ENCODE results near the gene TVP23C.
"Not testable (repeated sequence)": the region's sequence is repeated elsewhere in the genome, so short reads cannot be mapped to it uniquely, and the experiment has no call there.

Gene TVP23C

DNA sequence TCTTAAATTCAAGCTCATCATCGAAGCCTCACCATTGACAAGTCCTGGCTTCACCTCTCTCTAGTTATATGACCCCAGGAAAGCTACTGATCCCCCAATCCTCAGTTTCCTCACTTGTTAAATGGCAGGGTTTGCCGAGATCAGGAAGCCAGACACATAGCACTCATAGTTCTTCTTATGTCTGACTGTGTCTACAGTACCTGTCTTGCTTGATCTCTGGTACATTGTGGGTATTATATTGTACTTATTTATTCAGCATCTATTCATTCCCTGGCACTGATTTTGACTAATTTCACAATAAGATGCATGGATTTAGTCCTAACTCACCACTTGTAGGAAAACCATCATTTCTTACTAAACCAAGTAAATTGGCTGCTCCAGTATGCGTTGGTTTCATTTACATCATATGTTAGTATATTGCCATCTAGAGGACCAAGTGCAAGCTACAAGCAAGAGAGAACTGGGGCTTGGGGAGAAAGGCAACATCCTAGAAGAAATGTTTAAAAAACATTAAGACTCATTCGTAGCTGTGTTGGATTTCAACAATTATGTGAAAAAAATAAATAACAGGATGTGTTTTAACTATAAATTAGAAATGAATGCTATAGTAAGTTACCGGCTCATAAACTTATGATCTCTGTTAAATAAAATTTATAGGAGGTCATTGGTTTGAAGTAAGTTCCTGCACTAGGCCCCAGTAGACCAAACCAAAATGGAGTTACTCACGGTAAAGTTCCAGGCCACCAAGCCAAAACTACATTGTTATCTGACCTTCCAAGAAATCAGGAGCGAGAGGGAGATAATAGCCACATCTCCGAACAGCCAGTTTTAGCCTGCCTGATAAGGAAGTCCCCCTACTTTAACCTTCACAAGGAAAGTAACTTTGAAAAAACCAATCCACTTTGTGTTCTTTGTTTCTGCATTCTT lies 36.7 kb downstream of the TVP23C start:
- not testable (repeated sequence) for DNase-seq

DNA sequence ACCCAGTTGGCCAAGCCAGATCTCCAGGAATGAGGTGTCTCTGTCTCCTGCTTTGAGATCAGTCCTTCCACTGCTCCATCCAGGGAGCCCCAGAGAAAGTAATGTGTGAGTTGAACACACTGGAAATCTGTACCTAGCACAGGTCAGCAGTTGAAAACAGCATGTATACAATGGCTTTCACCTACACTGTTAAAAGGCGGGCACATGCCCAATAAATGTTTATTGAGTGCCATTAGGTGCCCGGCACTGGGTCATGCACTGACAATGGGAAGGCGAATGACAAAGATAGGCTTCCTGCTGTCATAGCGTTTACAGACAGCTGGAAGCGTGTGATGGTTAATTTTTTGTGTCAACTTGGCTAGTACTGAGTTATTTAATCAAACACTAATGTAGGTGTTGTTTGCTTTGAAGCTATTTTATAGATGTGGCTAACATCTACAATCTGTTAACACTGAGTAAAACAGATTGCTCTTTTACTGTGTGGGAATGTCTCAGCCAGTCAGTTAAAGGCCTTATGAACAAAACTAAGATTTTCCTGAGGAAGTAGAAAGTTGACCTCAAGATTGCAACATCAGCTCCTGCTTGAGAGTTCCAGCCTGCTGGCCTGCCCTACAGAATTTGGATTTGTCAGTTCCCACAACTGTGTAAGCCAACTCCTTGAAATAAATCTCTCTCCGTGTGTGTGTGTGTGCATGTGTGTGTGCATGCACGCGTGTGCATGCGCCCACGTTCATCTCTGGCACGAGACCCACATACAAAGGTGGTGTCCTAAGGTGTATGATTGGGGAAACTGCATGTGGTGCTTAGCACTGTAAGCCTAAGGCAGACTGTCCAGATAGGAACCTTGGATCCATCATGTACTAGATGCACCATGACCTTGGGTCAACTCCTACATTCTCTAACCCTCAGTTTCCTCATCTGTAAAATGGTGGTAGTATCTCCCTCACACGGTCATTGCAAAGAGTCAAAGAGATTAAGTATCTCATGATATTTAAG lies 38.0 kb downstream of the TVP23C start:
- not testable (repeated sequence) for DNase-seq

DNA sequence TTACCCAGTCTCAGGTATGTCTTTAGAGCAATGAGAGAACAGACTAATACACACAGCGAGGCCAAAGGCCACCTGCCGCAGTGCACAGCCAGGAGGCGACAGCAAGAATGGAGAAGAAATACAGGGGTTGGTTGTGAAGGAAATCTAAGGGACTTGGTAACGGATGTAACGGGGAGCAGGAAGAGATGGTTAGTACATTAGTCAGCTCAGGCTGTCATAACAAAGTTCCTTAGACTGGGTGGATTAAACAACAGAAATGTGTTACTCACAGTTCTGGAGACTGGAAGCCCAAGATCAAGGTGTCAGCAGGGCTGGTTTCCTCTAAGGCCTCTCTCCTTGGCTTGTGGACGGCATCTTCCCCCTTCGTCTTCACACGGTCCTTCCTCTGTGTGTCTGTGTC lies 47.1 kb downstream of the TVP23C start:
- no peak for DNase-seq

DNA sequence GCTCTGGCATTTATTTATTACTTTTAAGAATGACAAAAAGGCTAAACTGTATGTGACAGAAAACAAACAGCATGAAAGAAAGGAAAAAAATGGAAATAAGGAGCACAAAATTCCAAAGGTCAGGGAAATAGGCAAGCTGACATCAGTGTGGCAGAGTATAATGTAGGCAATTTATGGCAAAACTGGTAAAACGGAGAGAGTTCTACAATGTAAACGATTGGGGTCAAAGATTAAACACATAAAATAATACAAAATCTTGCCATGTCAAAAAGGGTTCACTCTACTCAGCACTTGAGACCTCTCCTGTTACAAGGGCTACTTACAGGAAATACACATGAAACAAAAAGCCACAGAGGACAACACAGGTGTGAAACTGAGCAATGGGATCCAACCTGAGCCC lies 48.8 kb downstream of the TVP23C start:
- no peak for DNase-seq

DNA sequence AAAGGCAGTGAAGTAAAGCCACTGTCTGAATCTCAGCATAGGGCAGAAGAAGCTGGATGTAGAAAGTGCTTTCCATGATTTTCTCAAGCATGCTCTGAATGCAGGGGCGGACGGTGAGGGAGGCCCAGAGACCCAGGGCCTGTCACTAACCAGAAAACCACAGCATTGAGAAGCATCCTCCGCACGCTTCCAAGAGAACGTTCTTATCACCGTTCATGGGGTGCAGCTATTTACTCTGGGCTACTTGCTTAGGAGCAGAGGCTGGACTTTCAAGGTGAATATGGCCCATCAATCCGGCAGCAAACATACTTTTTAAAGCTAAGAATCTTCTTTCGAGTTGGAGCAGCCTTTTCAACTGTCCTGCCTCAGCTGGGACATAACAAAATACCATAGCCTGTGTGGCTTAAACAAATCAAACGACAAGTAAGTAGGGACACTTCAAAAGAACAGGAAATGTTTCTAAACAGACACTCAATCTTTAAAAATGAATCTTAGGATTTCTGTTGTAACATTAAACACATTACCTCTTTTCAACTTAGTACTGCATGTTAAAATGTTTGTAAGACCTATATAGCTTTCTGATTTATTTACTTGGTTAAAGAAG lies 49.3 kb downstream of the TVP23C start:
- DNase-seq: no peak

DNA sequence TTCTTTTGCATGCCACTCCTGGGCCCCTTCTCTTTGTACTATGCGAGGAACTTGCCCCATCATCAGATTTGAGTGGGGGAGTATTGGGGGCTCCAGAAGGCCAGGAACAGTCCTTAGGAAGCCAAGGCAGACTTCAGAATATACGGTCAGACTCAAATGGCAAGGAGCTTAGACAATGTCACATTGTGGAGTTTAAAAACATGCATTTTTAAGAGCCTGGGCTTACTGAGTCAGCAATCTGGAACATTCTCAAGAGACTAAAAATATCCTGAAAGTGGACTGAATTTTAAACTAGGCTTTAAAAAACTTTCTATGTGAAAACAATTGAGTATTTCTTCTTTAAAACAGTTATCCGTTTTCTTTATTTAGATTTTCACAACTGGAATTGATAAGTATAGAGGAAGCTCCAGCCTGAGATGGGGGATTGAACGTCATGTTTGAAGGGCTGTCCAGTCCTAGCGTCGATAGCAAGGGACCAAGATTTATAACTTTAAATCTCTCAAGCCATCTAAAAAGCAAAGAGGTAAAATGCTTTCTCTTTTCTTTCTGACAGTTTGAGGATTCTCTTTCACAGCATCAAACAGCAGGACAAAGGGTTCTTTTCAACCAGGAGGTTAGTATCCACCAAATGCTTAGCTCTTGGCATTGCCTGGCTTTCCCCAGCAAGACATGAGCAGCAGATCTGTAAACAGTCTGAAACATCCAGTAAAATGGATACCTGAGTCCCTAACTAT lies 50.1 kb downstream of the TVP23C start:
- DNase-seq: no peak

DNA sequence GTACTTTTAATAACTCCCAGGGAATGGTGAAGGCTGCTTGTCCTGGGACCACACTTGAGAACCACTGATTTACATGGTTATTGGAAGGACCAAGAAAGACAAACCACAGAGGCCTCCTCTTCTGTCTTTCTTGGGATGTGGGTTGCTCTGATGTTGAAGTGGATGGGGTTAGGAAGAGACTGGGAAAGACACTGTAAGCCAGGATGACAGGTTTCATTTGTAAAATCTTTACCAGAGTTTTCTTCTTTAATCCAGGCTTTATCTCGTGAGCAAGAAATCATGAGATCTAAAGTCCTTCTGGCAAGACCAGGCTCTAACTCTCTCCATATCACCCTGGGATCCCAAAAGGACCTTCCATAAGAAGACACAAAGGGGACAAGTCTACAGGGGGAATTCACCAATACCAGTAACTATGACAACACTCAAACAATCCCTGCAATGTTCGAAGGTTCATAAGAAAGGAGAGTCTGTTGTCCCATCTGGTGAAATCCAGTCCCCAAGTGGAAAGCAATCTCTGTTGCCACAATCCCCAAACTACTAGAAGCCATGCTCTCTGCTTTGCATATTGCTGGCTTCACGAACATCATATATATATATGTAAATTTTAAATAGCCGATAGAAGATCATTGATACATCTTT lies 51.1 kb downstream of the TVP23C start:
- DNase-seq: no peak

DNA sequence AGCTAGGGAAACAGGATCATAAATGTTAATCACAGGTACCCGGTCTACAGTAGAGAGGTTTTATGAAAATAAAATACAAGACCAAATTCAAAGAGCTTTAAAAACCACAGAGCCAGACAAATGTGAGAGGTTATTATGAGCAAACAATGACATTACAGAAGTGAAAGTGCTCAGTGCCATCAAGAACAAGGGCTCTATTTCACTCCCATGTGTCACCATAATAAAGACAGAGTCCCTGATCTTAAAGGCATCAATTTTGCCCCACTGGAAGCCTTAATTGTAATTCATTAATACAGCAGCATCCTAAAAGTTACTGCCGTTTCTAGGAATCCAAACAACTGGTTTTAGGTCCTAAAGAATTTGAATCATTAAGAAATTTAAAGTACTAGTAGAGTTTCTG lies 52.1 kb downstream of the TVP23C start:
- no peak for DNase-seq

DNA sequence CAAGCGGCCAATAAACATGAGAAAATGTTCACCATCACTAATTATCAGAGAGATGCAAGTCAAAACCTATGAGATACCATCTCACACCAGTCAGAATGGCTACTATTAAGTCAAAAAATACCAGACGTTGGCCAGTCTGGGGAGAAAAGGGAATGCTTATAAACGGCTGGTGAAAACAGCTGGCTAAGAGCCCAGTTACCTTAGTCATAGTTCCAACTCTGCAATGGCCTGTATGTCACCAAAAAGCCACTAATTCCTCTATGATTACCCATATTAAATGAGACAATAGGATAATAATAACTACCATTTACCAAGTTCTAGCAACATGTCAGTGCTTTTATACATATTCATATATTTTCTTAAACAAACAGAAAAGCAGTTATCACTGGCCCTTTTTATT lies 52.9 kb downstream of the TVP23C start:
- no peak for DNase-seq

DNA sequence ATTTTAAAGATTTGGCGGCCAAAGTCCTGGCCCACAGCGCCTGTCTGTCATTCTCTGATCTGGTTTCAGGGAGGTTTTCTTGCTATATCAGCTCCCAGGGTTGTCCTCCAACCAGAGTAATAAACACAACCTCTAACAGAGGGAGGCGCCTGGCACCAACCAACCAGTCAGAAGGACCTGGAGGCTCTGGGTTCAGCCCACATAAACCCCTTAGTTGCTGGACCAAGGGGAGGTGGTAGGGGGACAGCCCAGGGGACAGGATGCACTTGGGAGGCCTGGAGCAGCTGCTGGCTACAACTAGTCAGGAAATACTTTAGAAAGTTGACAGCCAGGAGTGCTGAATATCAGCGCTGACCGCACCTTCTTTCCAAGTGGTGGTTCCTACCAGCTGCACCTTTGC lies 54.2 kb downstream of the TVP23C start:
- DNase-seq: no peak

DNA sequence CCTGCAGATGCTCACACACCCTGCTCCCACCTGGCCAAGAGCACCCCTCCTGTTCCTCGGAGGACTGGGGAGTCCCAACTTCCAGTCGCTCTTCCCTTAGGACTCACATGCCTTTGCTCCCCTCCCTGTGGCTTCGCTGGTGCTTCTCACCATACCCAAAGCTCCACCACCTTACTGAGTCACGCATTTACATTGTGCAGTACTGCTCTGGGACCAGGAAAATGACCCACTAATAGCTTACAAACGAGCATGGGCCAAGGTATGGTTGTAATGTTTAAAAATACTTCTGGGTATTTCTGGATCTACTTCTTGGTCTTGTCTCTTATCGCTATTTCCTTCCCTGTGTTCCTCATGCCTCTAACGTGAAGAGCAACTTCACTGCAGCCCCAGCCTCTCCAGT lies 54.8 kb downstream of the TVP23C start:
- no peak for DNase-seq

DNA sequence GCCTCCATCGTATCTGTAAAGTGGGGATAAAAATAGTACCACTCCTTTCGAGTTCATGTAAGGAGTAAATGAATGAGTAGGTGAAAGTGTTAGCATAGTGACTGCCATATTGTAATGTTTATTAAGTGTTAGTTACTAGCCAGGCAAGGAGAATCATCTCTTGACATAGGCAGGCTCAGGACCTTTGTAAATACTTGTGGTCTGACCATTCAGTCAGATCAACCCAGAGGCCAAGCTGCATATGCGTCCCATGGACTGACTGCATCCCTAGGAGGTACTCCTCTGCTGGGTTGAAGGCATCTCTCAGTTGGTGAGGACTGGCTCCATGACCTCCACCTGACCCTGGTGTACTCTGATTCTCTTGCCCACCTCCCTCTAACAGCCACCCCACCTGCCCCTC lies 55.4 kb downstream of the TVP23C start:
- no peak for DNase-seq

DNA sequence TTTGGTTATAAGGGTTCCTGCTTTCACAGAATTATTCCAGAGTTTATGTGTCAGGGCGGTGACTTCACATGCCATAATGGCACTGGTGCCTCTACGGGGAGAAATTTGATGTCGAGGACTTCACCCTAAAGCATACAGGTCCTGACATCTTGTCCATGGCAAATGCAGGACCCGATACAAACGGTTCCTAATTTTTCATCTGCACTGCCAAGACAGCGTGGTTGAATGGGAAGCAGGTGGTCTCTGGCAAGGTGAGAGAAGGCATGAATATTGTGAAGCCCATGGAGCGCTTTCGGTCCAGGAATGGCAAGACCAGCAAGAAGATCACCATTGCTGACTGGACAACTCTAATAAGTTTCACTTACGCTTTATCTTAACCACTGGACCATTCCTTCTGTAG lies 56.3 kb downstream of the TVP23C start:
- DNase-seq: no peak

DNA sequence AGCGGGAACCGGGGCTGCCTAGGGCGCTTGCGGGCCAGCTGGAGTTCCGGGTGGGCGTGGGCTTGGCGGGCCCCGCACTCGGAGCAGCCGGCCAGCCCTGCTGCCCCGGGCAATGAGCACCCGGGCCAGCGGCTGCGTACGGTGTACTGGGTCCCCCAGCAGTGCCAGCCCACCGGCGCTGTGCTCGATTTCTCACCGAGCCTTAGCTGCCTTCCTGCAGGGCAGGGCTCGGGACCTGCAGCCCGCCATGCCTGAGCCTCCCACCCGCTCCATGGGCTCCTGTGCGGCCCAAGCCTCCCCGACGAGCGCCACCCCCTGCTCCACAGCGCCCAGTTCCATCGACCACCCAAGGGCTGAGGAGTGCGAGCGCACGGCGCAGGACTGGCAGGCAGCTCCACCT lies 57.6 kb downstream of the TVP23C start:
- DNase-seq: not testable (repeated sequence)

DNA sequence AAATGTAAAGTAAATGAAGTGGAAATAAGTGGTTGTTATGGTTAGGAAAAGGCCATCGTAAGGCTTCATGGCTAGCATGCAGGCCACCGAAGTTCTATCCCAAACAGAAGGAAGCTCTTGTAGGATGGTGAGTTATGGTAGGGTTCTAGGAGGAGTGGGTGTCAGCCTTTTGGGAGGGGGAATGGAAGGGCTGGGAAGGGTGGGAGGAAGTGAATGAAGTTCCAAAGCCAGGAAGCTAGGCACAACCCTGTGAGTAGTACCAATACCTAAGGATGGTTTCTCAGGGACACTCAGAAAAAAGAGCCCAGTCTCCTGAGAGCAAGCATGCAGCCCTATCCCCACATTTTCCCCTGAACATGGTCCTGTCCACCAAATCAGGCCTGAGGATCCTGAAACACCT lies 59.6 kb downstream of the TVP23C start:
- no peak for DNase-seq

DNA sequence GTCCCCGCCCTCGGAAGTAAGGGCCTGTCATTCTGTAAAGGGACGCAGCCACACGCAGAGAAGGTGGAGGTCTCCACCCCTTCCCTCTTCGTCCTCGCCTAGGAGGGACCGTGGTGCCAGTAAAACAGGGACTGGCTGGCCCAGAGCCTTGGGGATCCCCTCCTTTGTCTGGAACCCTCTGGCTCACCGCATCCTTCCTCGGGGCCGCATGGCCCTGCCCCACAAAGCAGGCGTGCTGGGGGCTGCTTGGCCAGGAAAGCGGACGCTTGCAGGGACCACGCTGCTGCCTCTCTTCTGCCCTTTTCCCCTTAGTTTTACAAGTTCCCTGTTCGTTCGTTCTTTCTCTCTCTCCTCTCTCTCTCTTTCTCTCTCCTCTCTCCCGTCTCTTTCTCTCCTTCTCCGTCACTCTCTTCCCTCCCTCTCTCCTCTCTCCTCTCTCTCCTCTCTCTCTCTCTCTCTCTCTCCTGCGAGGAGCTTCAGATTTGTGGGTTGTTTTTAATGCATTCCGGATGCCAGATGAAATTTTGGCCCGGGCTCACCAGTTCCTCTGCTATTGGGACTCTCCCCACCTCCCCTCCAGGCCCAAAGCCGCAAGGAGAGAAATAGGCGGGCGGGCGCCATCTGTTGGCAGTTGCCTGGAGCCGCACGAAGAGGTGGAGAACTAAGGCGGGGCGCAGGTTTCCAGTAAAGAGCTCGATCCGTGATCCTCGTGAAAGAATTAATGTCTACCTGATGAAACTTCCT lies 60.7 kb downstream of the TVP23C start:
- DNase-seq: peak; percentile 23

DNA sequence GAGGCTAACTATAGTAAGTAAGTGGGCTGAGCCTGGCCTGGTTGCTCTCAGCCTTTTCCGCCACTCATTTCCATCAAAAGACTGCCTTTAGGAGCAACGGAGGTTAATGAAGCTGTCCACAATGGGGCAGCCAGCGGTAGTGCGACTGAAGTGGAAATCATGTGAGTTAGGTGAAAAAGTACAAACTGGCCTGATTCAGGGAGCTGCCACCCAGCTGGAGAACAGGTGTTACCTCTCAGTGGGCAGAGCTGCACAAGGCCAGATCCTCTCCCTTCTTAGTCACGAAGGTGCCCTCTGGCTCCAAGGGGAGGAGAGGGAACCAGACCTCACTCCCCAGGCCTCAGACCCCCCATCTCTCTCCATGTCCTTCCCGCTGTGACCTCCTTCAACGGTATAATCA lies 61.5 kb downstream of the TVP23C start:
- no peak for DNase-seq

DNA sequence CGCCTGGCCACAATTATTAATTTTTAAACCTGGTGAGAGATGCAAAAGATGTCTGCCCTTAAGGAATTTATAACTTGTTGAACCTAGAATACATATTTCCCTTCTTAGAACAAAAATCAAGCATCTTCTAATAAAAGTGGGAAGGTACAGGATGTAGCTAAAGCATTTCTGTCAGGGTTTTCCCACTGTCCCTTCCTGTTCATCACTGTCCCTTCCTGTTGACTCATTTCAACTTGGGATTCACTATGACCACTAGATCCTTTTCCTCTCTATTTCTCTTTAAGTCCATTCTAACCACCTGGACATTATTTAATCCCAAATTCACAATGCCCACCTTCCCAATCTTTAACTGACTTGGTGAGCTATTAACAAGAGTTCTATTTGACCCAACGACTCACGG lies 62.0 kb downstream of the TVP23C start:
- no peak for DNase-seq

DNA sequence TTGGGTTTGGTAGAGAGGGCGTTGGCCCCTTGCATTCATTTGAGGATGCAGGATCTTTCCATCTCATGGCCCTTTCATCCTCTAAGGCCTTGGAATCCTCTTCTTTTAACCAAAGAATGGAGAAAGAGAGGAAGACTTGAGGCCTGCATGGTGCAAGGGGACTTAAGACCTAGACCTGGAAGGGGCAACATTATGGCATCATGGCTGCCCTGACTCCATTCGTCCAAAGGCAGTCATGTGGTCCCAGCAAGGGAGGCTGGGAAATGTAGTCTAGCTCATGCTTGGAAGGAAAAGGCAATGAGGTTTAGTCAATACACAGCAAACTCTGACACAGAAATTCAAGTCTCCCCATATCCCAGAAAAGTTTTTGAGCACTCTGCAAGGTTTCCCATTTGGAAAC lies 65.2 kb downstream of the TVP23C start:
- no peak for DNase-seq

DNA sequence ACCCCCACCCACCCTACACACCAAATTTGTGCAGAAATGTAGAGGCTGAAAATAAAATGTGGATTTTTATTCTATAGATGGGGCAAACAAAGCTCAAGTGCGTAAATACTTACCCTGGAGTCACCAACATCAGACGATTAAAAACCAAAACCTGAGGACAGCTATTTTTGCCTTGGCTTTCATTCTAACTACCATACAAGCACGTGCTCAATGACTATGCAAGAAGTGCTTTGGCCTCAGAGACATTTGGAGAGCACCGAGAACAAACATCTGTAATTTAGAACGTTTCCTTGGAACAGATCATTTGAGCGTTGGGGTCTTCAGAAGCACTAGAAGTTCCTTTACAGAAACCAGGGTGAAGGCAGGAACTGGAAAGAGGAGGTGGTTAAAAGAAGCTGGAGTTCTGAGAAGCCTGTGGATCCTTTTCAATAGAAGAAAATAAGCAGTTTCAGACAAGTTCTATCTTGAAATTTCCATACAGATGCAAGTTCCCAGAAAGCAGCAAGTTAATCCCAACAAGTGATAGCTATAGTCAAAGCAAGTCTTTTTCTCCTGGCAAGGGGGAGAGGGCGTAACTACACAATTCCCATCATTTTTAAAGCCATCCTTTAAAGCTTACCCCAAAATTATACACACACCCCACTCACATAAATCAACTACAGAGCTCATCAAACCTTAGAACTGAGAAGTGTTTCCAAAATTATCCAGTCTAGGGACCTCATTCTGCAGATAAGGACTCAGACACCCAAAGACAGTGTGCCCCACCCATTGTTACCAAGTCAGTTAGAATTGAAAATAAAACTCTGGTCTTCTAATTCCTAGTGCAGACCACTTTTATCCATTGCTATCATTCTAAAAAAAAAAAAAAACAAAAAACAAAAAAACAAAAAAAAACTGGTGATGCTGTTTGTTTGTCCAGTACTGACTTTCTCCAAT lies 66.3 kb downstream of the TVP23C start:
- DNase-seq: no peak
